Fibroblast of lung (primary cell): Measurements from ENCODE around the gene SCMH1.

ENCODE experiments used
- EZH2 ChIP-seq: IDR thresholded peaks from 2 replicates; pipeline ENCODE4 v1.5.1; 2012; ENCODE audit warnings: low read length, control low read depth, mild to moderate bottlenecking; ENCODE audit errors: missing control alignments
- TF ChIP-seq, protein P1 (sequence below), 2 donors: IDR thresholded peaks in 1 of 2; conservative IDR thresholded peaks in 1 of 2; 1 replicate in 1 of 2; 2 replicates in 1 of 2; pipeline ENCODE4 v1.5.1; 2011 to 2012; ENCODE audit warnings: low read length in 2 of 2, control low read depth in 1 of 2, inconsistent platforms in 1 of 2, low read depth in 1 of 2, mild to moderate bottlenecking in 1 of 2

DNA sequence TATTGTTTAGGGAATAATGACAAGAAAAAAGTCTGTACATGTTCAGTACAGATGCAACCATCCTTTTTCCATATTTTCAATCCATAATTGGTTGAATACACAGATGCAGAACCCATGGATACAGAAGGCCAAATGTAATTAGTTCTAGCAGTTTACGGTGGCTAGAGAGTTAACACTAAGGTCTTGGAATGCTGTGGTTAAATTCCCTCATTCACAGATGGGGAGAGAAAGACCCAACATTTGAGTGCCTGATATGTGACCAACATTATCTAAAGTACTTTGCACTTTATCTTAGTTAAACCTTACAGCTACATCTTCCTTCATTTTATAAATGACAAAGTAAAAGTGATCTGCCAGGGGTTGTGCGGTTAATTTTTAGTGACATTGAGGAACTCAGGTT is 5.3 kb downstream of the SCMH1 start:
- TF ChIP-seq, protein P1, sequence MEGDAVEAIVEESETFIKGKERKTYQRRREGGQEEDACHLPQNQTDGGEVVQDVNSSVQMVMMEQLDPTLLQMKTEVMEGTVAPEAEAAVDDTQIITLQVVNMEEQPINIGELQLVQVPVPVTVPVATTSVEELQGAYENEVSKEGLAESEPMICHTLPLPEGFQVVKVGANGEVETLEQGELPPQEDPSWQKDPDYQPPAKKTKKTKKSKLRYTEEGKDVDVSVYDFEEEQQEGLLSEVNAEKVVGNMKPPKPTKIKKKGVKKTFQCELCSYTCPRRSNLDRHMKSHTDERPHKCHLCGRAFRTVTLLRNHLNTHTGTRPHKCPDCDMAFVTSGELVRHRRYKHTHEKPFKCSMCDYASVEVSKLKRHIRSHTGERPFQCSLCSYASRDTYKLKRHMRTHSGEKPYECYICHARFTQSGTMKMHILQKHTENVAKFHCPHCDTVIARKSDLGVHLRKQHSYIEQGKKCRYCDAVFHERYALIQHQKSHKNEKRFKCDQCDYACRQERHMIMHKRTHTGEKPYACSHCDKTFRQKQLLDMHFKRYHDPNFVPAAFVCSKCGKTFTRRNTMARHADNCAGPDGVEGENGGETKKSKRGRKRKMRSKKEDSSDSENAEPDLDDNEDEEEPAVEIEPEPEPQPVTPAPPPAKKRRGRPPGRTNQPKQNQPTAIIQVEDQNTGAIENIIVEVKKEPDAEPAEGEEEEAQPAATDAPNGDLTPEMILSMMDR (conservative IDR thresholded peaks at IDR 0.05 in 1 of 2, IDR thresholded peaks at IDR 0.05 in 1 of 2; ENCODE audit: low read depth in 1 of 2, low read length in 2 of 2) = no peak
- no peak for TF ChIP-seq EZH2
